ENCODE results near the gene CRABP1.

CRABP1 gene

DNA sequence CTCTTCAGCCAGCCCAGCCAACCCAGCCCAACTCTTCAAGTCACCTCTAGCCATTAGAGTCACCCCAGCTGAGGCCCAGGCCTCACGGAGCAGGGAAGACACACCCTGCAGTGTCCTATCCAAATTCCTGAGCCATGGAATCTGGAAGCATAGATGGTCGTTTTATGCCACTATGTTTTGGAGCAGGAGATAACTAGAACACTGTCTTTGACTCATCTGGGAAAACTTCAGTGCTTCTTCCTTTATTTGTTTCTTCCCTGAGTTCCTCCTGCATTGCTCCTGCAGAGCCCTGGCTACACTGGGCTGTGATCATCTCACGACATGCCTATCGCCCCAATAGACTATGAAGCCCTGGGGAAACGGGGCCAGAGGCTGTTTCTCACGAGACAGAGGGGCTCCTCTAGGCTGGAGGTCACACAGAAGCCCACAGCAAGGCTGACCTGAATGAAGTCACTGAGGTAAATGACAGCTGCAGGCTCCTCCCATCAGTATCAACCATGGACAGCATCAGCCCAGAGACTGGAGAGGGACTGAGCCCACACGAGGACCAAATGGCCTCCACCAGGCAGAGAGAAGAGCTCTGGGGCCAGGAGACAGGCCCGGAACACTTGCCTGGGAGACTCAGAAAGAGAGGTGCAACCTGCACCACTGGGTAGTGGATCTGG is 22.7 kb downstream of the CRABP1 start:
- H3K4me1 ChIP-seq (ENCODE audit: low read length) = no peaks in the 10 kb centered on the region
- H3K4me3 ChIP-seq (ENCODE audit: low read length) = no peak overlapping the region
- no peaks in the 10 kb centered on the region for H3F3A ChIP-seq (ENCODE audit: insufficient read depth, low read length)
- no peak overlapping the region for H3K9ac ChIP-seq (ENCODE audit: low read length)
- no peaks in the 10 kb centered on the region for H3K9me2 ChIP-seq (replicated peaks; ENCODE audit: insufficient read depth, low read length)
- no peaks in the 10 kb centered on the region for H3K79me2 ChIP-seq (ENCODE audit: low read length)
- no peaks in the 10 kb centered on the region for H3K27me3 ChIP-seq (replicated peaks; ENCODE audit: insufficient read depth, low read length)
- TF ChIP-seq, protein P1, sequence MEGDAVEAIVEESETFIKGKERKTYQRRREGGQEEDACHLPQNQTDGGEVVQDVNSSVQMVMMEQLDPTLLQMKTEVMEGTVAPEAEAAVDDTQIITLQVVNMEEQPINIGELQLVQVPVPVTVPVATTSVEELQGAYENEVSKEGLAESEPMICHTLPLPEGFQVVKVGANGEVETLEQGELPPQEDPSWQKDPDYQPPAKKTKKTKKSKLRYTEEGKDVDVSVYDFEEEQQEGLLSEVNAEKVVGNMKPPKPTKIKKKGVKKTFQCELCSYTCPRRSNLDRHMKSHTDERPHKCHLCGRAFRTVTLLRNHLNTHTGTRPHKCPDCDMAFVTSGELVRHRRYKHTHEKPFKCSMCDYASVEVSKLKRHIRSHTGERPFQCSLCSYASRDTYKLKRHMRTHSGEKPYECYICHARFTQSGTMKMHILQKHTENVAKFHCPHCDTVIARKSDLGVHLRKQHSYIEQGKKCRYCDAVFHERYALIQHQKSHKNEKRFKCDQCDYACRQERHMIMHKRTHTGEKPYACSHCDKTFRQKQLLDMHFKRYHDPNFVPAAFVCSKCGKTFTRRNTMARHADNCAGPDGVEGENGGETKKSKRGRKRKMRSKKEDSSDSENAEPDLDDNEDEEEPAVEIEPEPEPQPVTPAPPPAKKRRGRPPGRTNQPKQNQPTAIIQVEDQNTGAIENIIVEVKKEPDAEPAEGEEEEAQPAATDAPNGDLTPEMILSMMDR (IDR thresholded peaks at IDR 0.05; ENCODE audit: low read length) = no peak
- TF ChIP-seq EZH2phosphoT487 (IDR thresholded peaks at IDR 0.05; ENCODE audit: low read length) = no peak
- TF ChIP-seq EZH2 (optimal IDR thresholded peaks at IDR 0.05; ENCODE audit: low read depth, low read length) = no peak
- H3K9me3 ChIP-seq (replicated peaks; ENCODE audit: insufficient read depth, low read length) = no peaks in the 10 kb centered on the region
- H3K4me2 ChIP-seq (ENCODE audit: low read depth, low read length) = no peak overlapping the region
- DNase-seq = no peak
- H4K20me1 ChIP-seq (ENCODE audit: insufficient read depth, low read length) = no peaks in the 10 kb centered on the region
- H3K27ac ChIP-seq (ENCODE audit: low read length) = no peak overlapping the region
- H3K36me3 ChIP-seq (replicated peaks; ENCODE audit: insufficient read depth, low read length) = no peaks in the 10 kb centered on the region
- H2AFZ ChIP-seq (ENCODE audit: low read length) = no peak overlapping the region

DNA sequence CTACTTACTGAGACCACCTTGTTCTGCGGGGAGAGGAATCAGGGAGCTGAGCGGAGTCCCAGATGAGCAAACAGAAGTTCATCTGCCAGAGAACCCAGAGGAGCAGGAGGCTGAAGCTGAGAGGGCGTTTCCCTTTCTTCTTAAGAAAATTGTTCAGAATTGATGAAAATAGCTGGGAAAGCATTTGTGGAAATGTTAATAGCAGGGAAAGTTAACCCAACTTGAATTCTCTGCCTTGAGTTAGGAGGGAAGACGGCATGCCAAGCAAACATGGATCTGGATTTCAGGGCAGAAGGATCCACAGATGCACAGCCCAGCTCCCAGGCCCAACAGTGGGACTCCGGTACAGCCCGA is 23.2 kb downstream of the CRABP1 start:
- H3K79me2 ChIP-seq (ENCODE audit: low read length) = no peaks in the 10 kb centered on the region
- H3K27me3 ChIP-seq (replicated peaks; ENCODE audit: insufficient read depth, low read length) = no peaks in the 10 kb centered on the region
- no peaks in the 10 kb centered on the region for H3K4me1 ChIP-seq (ENCODE audit: low read length)
- no peak overlapping the region for H3K4me2 ChIP-seq (ENCODE audit: low read depth, low read length)
- H3K9ac ChIP-seq (ENCODE audit: low read length) = no peak overlapping the region
- H2AFZ ChIP-seq (ENCODE audit: low read length) = no peak overlapping the region
- no peaks in the 10 kb centered on the region for H3F3A ChIP-seq (ENCODE audit: insufficient read depth, low read length)
- no peaks in the 10 kb centered on the region for H3K9me2 ChIP-seq (replicated peaks; ENCODE audit: insufficient read depth, low read length)
- no peak overlapping the region for H3K4me3 ChIP-seq (ENCODE audit: low read length)
- no peaks in the 10 kb centered on the region for H3K9me3 ChIP-seq (replicated peaks; ENCODE audit: insufficient read depth, low read length)
- no peak overlapping the region for H3K27ac ChIP-seq (ENCODE audit: low read length)
- no peaks in the 10 kb centered on the region for H3K36me3 ChIP-seq (replicated peaks; ENCODE audit: insufficient read depth, low read length)
- TF ChIP-seq, protein P1 (IDR thresholded peaks at IDR 0.05; ENCODE audit: low read length) = no peak
- TF ChIP-seq EZH2phosphoT487 (IDR thresholded peaks at IDR 0.05; ENCODE audit: low read length) (no peak), EZH2 (optimal IDR thresholded peaks at IDR 0.05; ENCODE audit: low read depth, low read length) (no peak)
- no peak for DNase-seq
- no peaks in the 10 kb centered on the region for H4K20me1 ChIP-seq (ENCODE audit: insufficient read depth, low read length)

DNA sequence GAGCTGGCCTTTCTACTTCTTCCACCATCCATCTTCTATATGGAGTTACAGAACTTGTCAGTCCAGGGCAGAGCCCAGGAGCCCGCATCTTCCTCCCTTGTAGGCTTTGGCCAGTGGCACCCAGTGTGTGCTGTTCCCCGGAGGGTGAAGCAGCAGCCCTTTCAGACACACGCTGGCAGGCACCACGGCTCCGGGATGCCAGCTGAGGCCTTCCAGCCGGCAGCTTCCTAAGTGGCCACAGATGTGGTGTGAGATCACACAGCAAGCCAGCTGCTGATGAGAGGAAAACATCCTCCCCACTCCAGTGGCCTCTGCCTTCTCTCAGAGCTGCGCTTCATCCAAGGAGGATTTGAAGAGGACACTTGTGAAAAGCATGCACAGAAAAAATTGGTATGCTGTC is 24.1 kb downstream of the CRABP1 start:
- Histone ChIP-seq H3K9me3 (replicated peaks; ENCODE audit: insufficient read depth, low read length) (no peaks in the 10 kb centered on the region), H3K27ac (ENCODE audit: low read length) (no peak overlapping the region), H3K4me2 (ENCODE audit: low read depth, low read length) (no peak overlapping the region), H3K79me2 (ENCODE audit: low read length) (no peaks in the 10 kb centered on the region), H3K4me3 (ENCODE audit: low read length) (no peak overlapping the region), H3K4me1 (ENCODE audit: low read length) (no peaks in the 10 kb centered on the region), H3K9me2 (replicated peaks; ENCODE audit: insufficient read depth, low read length) (no peaks in the 10 kb centered on the region), H2AFZ (ENCODE audit: low read length) (no peak overlapping the region), H4K20me1 (ENCODE audit: insufficient read depth, low read length) (no peaks in the 10 kb centered on the region), H3F3A (ENCODE audit: insufficient read depth, low read length) (no peaks in the 10 kb centered on the region), H3K36me3 (replicated peaks; ENCODE audit: insufficient read depth, low read length) (no peaks in the 10 kb centered on the region), H3K9ac (ENCODE audit: low read length) (no peak overlapping the region), H3K27me3 (replicated peaks; ENCODE audit: insufficient read depth, low read length) (no peaks in the 10 kb centered on the region)
- TF ChIP-seq EZH2phosphoT487 (IDR thresholded peaks at IDR 0.05; ENCODE audit: low read length) = no peak
- TF ChIP-seq EZH2 (optimal IDR thresholded peaks at IDR 0.05; ENCODE audit: low read depth, low read length) = no peak
- TF ChIP-seq, protein P1 (IDR thresholded peaks at IDR 0.05; ENCODE audit: low read length) = no peak
- DNase-seq = no peak
